Ovary (tissue), 3 donors: Measurements from ENCODE around the gene NUDT1.

Experiments
- CTCF ChIP-seq, 3 donors: fragments of 450-650 bp in 2 of 3; fragments of 200-600 bp in 1 of 3; IDR thresholded peaks; one replicate each; pipeline versions ENCODE4 v1.5.1 to v1.8.0; 2016 to 2022; ENCODE audit warnings: antibody characterized with exemption in 3 of 3, mild to moderate bottlenecking in 1 of 3
- EP300 ChIP-seq: sonication (generic); formaldehyde crosslinking; IDR thresholded peaks from one replicate; pipeline ENCODE4 v1.6.1; 2017; ENCODE audit warnings: antibody characterized with exemption
- POLR2A ChIP-seq: fragments of 450-650 bp; IDR thresholded peaks from one replicate; pipeline ENCODE4 v1.6.1; 2017; ENCODE audit warnings: antibody characterized with exemption, mild to moderate bottlenecking, moderate library complexity
- donor health status: DM: no; HTN: no; CAD: no.

GRCh38 chr7:2198760-2199159 lies 43.3 kb upstream of the NUDT1 start:
- TF ChIP-seq EP300, result no peak
- TF ChIP-seq CTCF (IDR thresholded peaks at IDR 0.05), result no peak
- no peak for TF ChIP-seq POLR2A
